RWPE1 (cell line): ENCODE results near the gene MYRIP.

Experiments
- CTCF ChIA-PET: fragments of 350-600 bp; sonication (Branson Sonifier 250); formaldehyde crosslinking; extraction: SDS; loops from one replicate; lab custom pipeline; 2021; lab: Yijun Ruan, JAX
- POLR2A ChIA-PET: fragments of 400-600 bp; formaldehyde crosslinking; extraction: SDS; loops from one replicate; lab custom pipeline; 2020; ENCODE audit warnings: antibody characterized with exemption; ENCODE audit not compliant: low non-redundant PET; lab: Yijun Ruan, JAX
- DNase-seq: peaks from one replicate; pipeline ENCODE4 v3.0.0; 2012; ENCODE audit warnings: low spot score
- H3K27ac ChIP-seq: fragments of 450-650 bp; 2 replicates; pipeline ENCODE4 v1.5.1; 2017
- CTCF ChIP-seq: fragments of 450-650 bp; conservative IDR thresholded peaks from 2 replicates; pipeline ENCODE4 v1.5.1; 2017; ENCODE audit warnings: low read depth, mild to moderate bottlenecking

MYRIP gene

GRCh38 chr3:40190056-40190455 is 380.6 kb downstream of the MYRIP start:
- DNase-seq = no peak
- H3K27ac ChIP-seq = no peak overlapping the region
- POLR2A ChIA-PET = no interaction called here
- no peak for TF ChIP-seq CTCF
- CTCF ChIA-PET = no interaction called here

GRCh38 chr3:40191251-40191650 is 381.8 kb downstream of the MYRIP start:
- TF ChIP-seq CTCF = no peak
- CTCF ChIA-PET = interaction anchor here (0.5 to 1.2 kb wide), 8 partner anchors 13 to 584 kb away, joined by 3 to 9 read pairs (median 4); no protein-coding TSS in a partner anchor
- POLR2A ChIA-PET = interaction anchor here (0.6 kb wide), 1 partner anchor 124 kb away, joined by 7 read pairs; no protein-coding TSS in a partner anchor
- no peak for DNase-seq
- H3K27ac ChIP-seq = no peak overlapping the region

GRCh38 chr3:40191850-40192448 is 382.5 kb downstream of the MYRIP start:
- ChIA-PET CTCF (interaction anchor here (0.5 to 1.2 kb wide), 8 partner anchors 13 to 584 kb away, joined by 3 to 9 read pairs (median 3); no protein-coding TSS in a partner anchor), POLR2A (interaction anchor here (0.6 kb wide), 1 partner anchor 124 kb away, joined by 7 read pairs; no protein-coding TSS in a partner anchor)
- H3K27ac ChIP-seq = no peak overlapping the region
- peak; percentile 86 for TF ChIP-seq CTCF
- peak; percentile 60 for DNase-seq

DNA sequence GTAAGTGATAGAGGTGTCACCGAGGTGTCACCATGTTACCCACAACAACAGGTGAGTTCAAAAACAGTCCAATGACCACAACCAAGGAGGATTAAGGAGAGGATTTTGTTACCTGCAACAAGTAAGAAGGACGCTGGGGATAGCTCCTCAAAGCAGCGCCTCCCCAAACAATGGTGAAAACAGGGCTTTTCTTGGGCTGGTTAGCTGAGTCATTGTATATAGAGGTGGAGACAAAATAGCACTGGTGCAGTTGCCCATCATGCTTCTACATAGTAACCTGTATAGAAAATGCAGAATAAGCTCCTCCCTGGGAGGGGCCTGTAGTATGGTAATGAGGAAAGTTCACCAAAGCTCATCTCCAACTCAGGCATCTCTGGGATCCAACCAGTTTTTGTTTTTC is 383.2 kb downstream of the MYRIP start:
- POLR2A ChIA-PET = no interaction called here
- TF ChIP-seq CTCF = no peak
- no peak overlapping the region for H3K27ac ChIP-seq
- no peak for DNase-seq
- CTCF ChIA-PET = interaction anchor here (0.7 to 1.0 kb wide), 2 partner anchors 124 to 134 kb away, joined by 3 read pairs; no protein-coding TSS in a partner anchor

DNA sequence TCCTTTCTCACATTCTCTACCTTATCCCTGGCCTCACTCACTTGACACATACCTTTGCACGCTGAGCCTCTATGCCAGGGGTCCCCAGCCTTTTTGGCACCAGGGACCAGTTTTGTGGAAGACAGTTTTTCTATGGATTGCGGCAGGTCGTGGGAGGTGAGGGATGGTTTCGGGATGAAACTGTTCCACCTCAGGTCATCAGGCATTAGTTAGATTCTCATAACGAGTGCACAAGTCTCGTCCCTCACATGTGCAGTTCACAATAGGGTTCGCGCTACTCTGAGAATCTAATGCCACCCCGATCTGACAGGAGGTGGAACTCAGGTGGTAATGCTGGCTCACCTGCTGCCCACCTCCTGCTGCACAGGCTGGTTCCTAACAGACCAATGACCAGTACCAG is 387.6 kb downstream of the MYRIP start:
- POLR2A ChIA-PET = no interaction called here
- TF ChIP-seq CTCF = no peak
- DNase-seq = no peak
- CTCF ChIA-PET = no interaction called here
- no peak overlapping the region for H3K27ac ChIP-seq

- no peak for DNase-seq
- ChIA-PET POLR2A (no interaction called here), CTCF (no interaction called here)
- no peak overlapping the region for H3K27ac ChIP-seq
- TF ChIP-seq CTCF = no peak
Measured at GRCh38 chr3:40200692-40201316, 391.4 kb downstream of the MYRIP start.
